Vagina (tissue), 2 donors: Measurements from ENCODE around the gene TTLL11. TPM values are rescaled to one million over a fixed set of nuclear protein-coding genes. Genes with fewer than 3 reads are reported as not detected.

Experiments
- DNase-seq, 2 donors: peaks; one replicate each; pipeline ENCODE4 v3.0.0-alpha.2; 2017; ENCODE audit errors: extremely low spot score in 2 of 2
- H3K27ac ChIP-seq: fragments of 200-600 bp; sonication (generic); one replicate; pipeline ENCODE4 v1.5.1; 2019
- H3K27me3 ChIP-seq: fragments of 200-600 bp; sonication (generic); one replicate; pipeline ENCODE4 v1.5.1; 2019
- H3K36me3 ChIP-seq, 2 donors: fragments of 200-600 bp; sonication (generic); one replicate each; pipeline ENCODE4 v1.5.1; 2017 to 2019
- H3K4me1 ChIP-seq: fragments of 200-600 bp; sonication (generic); one replicate; pipeline ENCODE4 v1.5.1; 2019
- H3K4me3 ChIP-seq, 2 donors: fragments of 200-600 bp; sonication (generic); 1 replicate in 1 of 2; 2 replicates in 1 of 2; pipeline ENCODE4 v1.5.1; 2016 to 2019
- H3K9me3 ChIP-seq: fragments of 200-600 bp; sonication (generic); one replicate; pipeline ENCODE4 v1.5.1; 2019
- CTCF ChIP-seq, 3 experiments: fragments of 450-650 bp in 2 of 3; fragments of 200-600 bp in 1 of 3; sonication (generic) in 1 of 3; IDR thresholded peaks; one replicate each; pipeline ENCODE4 v1.5.1; 2017 to 2019; ENCODE audit warnings: antibody characterized with exemption in 3 of 3, mild to moderate bottlenecking in 2 of 3, moderate library complexity in 2 of 3
- POLR2A ChIP-seq, 2 donors: fragments of 450-650 bp; IDR thresholded peaks; one replicate each; pipeline ENCODE4 v1.6.1; 2017; ENCODE audit warnings: antibody characterized with exemption in 2 of 2, mild to moderate bottlenecking in 2 of 2, moderate library complexity in 2 of 2
- POLR2AphosphoS5 ChIP-seq, 2 donors: sonication (generic); formaldehyde crosslinking; IDR thresholded peaks; one replicate each; pipeline ENCODE4 v1.9.0; 2017; ENCODE audit warnings: antibody characterized with exemption in 2 of 2, mild to moderate bottlenecking in 2 of 2, low read depth in 1 of 2; ENCODE audit not compliant: insufficient read depth in 1 of 2
- intact Hi-C: fragments of 100-400 bp; cut with DNase I; formaldehyde crosslinking; loops from one replicate; pipeline ENCODE4 v1.15.1; 2023
- total RNA-seq: library from RNA; depleted of rRNA; stranded (reverse); fragments of >200 nt; gene quantifications from one replicate; pipeline ENCODE4 v1.2.3, GENCODE V29; 2016

TTLL11 gene
- total RNA-seq, 1 donor from 2014 or later = 11.0 TPM

GRCh38 chr9:122128007-122128968, 35.2 kb upstream of the TTLL11 start:
- H3K4me1 ChIP-seq = peaks cover 15% of the 10 kb centered on the region
- no peaks in the 10 kb centered on the region for H3K36me3 ChIP-seq
- no peak overlapping the region for H3K4me3 ChIP-seq
- intact Hi-C loops = no loop called here
- H3K27me3 ChIP-seq = peaks cover 4% of the 10 kb centered on the region
- no peak for DNase-seq
- no peaks in the 10 kb centered on the region for H3K9me3 ChIP-seq
- TF ChIP-seq POLR2AphosphoS5 (IDR thresholded peaks at IDR 0.05; ENCODE audit: insufficient read depth in 1 of 2, low read depth in 1 of 2) (peak in 1 of 2 donors; percentile 57), CTCF (IDR thresholded peaks at IDR 0.05) (no peak)
- no peak overlapping the region for H3K27ac ChIP-seq

GRCh38 chr9:122127396-122127798, 34.3 kb upstream of the TTLL11 start:
- Histone ChIP-seq H3K9me3 (no peaks in the 10 kb centered on the region), H3K4me1 (peaks cover 15% of the 10 kb centered on the region), H3K4me3 (no peak overlapping the region), H3K36me3 (no peaks in the 10 kb centered on the region), H3K27ac (no peak overlapping the region), H3K27me3 (peaks cover 4% of the 10 kb centered on the region)
- TF ChIP-seq POLR2AphosphoS5 (IDR thresholded peaks at IDR 0.05; ENCODE audit: insufficient read depth in 1 of 2, low read depth in 1 of 2) (no peak), CTCF (IDR thresholded peaks at IDR 0.05) (no peak), POLR2A (IDR thresholded peaks at IDR 0.05) (no peak)
- intact Hi-C loops = no loop called here
- DNase-seq = no peak

GRCh38 chr9:122126331-122127261, 33.5 kb upstream of the TTLL11 start:
- no peaks in the 10 kb centered on the region for H3K36me3 ChIP-seq
- peak overlapping the region; percentile 13 to 30 for H3K4me3 ChIP-seq
- no peak overlapping the region for H3K27ac ChIP-seq
- no peak for DNase-seq
- H3K4me1 ChIP-seq = peaks cover 15% of the 10 kb centered on the region
- H3K9me3 ChIP-seq = no peaks in the 10 kb centered on the region
- TF ChIP-seq POLR2AphosphoS5 (IDR thresholded peaks at IDR 0.05; ENCODE audit: insufficient read depth in 1 of 2, low read depth in 1 of 2) (no peak), CTCF (IDR thresholded peaks at IDR 0.05) (no peak), POLR2A (IDR thresholded peaks at IDR 0.05) (no peak)
- intact Hi-C loops = no loop called here
- H3K27me3 ChIP-seq = peaks cover 4% of the 10 kb centered on the region

GRCh38 chr9:122125509-122126330, 32.6 kb upstream of the TTLL11 start:
- no peak for DNase-seq

More at GRCh38 chr9:122125509-122126330, 32.6 kb upstream of the TTLL11 start:
- no peaks in the 10 kb centered on the region for H3K36me3 ChIP-seq
- H3K9me3 ChIP-seq = no peaks in the 10 kb centered on the region
- H3K4me3 ChIP-seq = peak overlapping the region in 1 of 2 donors; percentile 30
- TF ChIP-seq POLR2AphosphoS5 (IDR thresholded peaks at IDR 0.05; ENCODE audit: insufficient read depth in 1 of 2, low read depth in 1 of 2) = no peak
- TF ChIP-seq CTCF (IDR thresholded peaks at IDR 0.05) = peak in 1 of 3 experiments; percentile 7
- H3K4me1 ChIP-seq = peaks cover 15% of the 10 kb centered on the region
- no peak overlapping the region for H3K27ac ChIP-seq
- peaks cover 4% of the 10 kb centered on the region for H3K27me3 ChIP-seq
- intact Hi-C loops = loop anchor here (2.0 kb wide), 1 partner anchor 225 kb away; no protein-coding TSS in a partner anchor
